Measurements from ENCODE around the gene ABCC12. TPM values are rescaled to one million over a fixed set of nuclear protein-coding genes. Genes with fewer than 3 reads are reported as not detected.

The ABCC12 gene
- total and polyA plus RNA-seq, 2 of the 8 experiments (the other 6 are each of a cell fraction or from before 2014, with no cell fraction given), result 0.05 TPM; not detected in 1

DNA sequence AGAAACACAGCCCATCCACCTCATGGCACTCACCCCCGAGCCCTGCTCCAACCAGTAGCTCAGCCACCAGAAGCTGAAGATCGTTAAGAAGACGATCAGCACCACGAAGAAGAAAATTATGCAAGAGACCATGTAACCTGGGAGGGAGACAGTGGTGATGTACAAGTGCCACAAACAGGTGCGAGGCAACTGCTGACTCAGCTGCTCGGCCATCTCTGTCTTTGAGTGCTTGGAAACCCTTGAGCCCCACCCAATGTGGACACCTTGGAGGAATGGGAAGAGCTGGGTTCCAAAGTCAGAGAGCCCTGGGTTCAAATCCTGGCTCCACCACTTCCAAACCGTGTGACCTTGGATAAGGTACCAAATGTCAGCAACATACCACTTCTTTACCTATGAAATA is 38.1 kb upstream of the ABCC12 start:
- Histone ChIP-seq H4K91ac (replicated peaks; ENCODE audit: insufficient read length, low read length) (no peak overlapping the region), H3K23ac (ENCODE audit: insufficient read length) (no peak overlapping the region), H3K79me1 (ENCODE audit: low read depth, low read length) (no peaks in the 10 kb centered on the region), H3K56ac (replicated peaks; ENCODE audit: insufficient read length, low read depth, low read length) (no peak overlapping the region), H2BK20ac (ENCODE audit: low read length) (no peak overlapping the region), H2BK120ac (replicated peaks; ENCODE audit: low read depth, low read length) (no peak overlapping the region), H3K27me3 (replicated peaks in 1 of 4; ENCODE audit: control insufficient read depth in 3 of 4, extremely low read depth in 1 of 4, insufficient read depth in 3 of 4, low read length in 3 of 4) (no peaks in the 10 kb centered on the region), H3K4me2 (ENCODE audit: insufficient read depth in 1 of 2, low read depth in 2 of 2, low read length in 2 of 2) (no peak overlapping the region), H3K9ac (replicated peaks in 1 of 4; ENCODE audit: extremely low read depth in 1 of 4, low read depth in 3 of 4, low read length in 3 of 4) (no peak overlapping the region), H3K79me2 (ENCODE audit: control insufficient read depth in 1 of 2, insufficient read depth in 2 of 2, low read length in 2 of 2) (no peaks in the 10 kb centered on the region), H3K23me2 (ENCODE audit: low read depth, low read length) (no peaks in the 10 kb centered on the region), H3K9me3 (ENCODE audit: insufficient read depth in 2 of 2, low read depth in 1 of 2, low read length in 1 of 2) (no peaks in the 10 kb centered on the region), H4K20me1 (replicated peaks in 1 of 2; ENCODE audit: control insufficient read depth in 1 of 2, insufficient read depth in 2 of 2, low read length in 2 of 2) (no peaks in the 10 kb centered on the region), H4K8ac (ENCODE audit: extremely low read depth, insufficient read depth, low read length) (no peak overlapping the region; the same call in 1 of the 2 replicates), H2BK12ac (ENCODE audit: low read depth, low read length) (no peak overlapping the region), H3K14ac (ENCODE audit: insufficient read length) (no peak overlapping the region), H2BK15ac (ENCODE audit: low read length) (no peak overlapping the region), H2BK5ac (ENCODE audit: low read depth, low read length) (no peak overlapping the region), H3K4ac (replicated peaks; ENCODE audit: insufficient read length, low read depth, low read length) (no peak overlapping the region), H2AK5ac (ENCODE audit: low read depth, low read length) (no peak overlapping the region), H3K4me3 (ENCODE audit: extremely low read depth in 1 of 4, insufficient read depth in 2 of 4, low read depth in 3 of 4, low read length in 4 of 4) (no peak overlapping the region), H3K36me3 (ENCODE audit: control insufficient read depth in 2 of 4, insufficient read depth in 4 of 4, low read length in 3 of 4) (no peaks in the 10 kb centered on the region), H4K5ac (ENCODE audit: insufficient read length, low read depth, low read length) (no peak overlapping the region), H2AFZ (ENCODE audit: low read length) (no peak overlapping the region), H3K18ac (ENCODE audit: extremely low read depth, low read length) (no peak overlapping the region), H3K27ac (ENCODE audit: low read depth, low read length) (no peak overlapping the region), H3K4me1 (replicated peaks in 1 of 4; ENCODE audit: control insufficient read depth in 3 of 4, insufficient read depth in 4 of 4, low read length in 3 of 4) (no peaks in the 10 kb centered on the region)
- ChIA-PET POLR2A (ENCODE audit: partially characterized antibody) (no interaction called here), CTCF (ENCODE audit: partially characterized antibody) (interaction anchor here (0.6 kb wide), 1 partner anchor 1782 kb away, joined by 3 read pairs; no protein-coding TSS in a partner anchor)
- FAIRE-seq (no peak), DNase-seq (ENCODE audit: low read depth in 1 of 2, low spot score in 2 of 2) (no peak)
- TF ChIP-seq CBX8 (IDR thresholded peaks at IDR 0.05; ENCODE audit: borderline replicate concordance, low read depth, low read length), result no peak
- TF ChIP-seq, protein P1, sequence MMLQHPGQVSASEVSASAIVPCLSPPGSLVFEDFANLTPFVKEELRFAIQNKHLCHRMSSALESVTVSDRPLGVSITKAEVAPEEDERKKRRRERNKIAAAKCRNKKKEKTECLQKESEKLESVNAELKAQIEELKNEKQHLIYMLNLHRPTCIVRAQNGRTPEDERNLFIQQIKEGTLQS (IDR thresholded peaks at IDR 0.05; ENCODE audit: insufficient read depth, low read depth, low read length), result no peak
- no peak for TF ChIP-seq POLR2A (IDR thresholded peaks at IDR 0.05; ENCODE audit: control extremely low read depth in 1 of 2, low read depth in 2 of 2, low read length in 2 of 2)
- no peak for TF ChIP-seq CHD2 (IDR thresholded peaks at IDR 0.05; ENCODE audit: low read length)
- TF ChIP-seq TAF1 (IDR thresholded peaks at IDR 0.05; ENCODE audit: low read depth, low read length), result no peak
- TF ChIP-seq POU5F1 (IDR thresholded peaks at IDR 0.05; ENCODE audit: low read depth, low read length), result no peak
- no peak for TF ChIP-seq SIN3A (conservative IDR thresholded peaks at IDR 0.05 in 1 of 2, IDR thresholded peaks at IDR 0.05 in 1 of 2; ENCODE audit: low read depth in 1 of 2, low read length in 2 of 2)
- TF ChIP-seq EGR1 (IDR thresholded peaks at IDR 0.05; ENCODE audit: borderline replicate concordance, low read depth, low read length), result no peak
- TF ChIP-seq TBP (IDR thresholded peaks at IDR 0.05; ENCODE audit: low read depth, low read length), result no peak
- TF ChIP-seq RAD21 (IDR thresholded peaks at IDR 0.05 in 1 of 2, conservative IDR thresholded peaks at IDR 0.05 in 1 of 2; ENCODE audit: low read depth in 2 of 2, low read length in 2 of 2), result no peak
- no peak for TF ChIP-seq SP2 (IDR thresholded peaks at IDR 0.05; ENCODE audit: low read length)
- TF ChIP-seq SIRT6 (IDR thresholded peaks at IDR 0.05; ENCODE audit: low read length), result no peak
- no peak for TF ChIP-seq YY1 (IDR thresholded peaks at IDR 0.05; ENCODE audit: low read depth, low read length)
- no peak for TF ChIP-seq CHD1 (IDR thresholded peaks at IDR 0.05; ENCODE audit: low read depth, low read length)
- 84% methylated on average over 7 of the region's 7 CpGs; no CpG with 5 or more reads in 1 of the 2 experiments for WGBS, 2 experiments (ENCODE audit: extremely low coverage in 1 of 2, insufficient coverage in 1 of 2, insufficient read length in 1 of 2, insufficient replicate concordance in 2 of 2, low coverage in 1 of 2, low lambda C conversion rate in 2 of 2, missing lambda C conversion rate in 1 of 2)

All from H1 (cell line).